ENCODE data around the gene COL4A2.

The COL4A2 gene

GRCh38 chr13:110306960-110307766 lies at the start of gene COL4A2, which contains the start of gene COL4A1:
Gene COL4A2 (plus strand): TSS chr13:110307284. CDS start chr13:110307904, 620 bp downstream.
Gene COL4A1 (minus strand): TSS chr13:110307157. CDS start chr13:110307027, 130 bp downstream.
- no peak for TF ChIP-seq CTCF (IDR thresholded peaks at IDR 0.05; ENCODE audit: low read depth, low read length, missing control alignments)
- Histone ChIP-seq H3K27me3 (replicated peaks) (no peaks in the 10 kb centered on the region), H3K27ac (peak within 1 kb of the TSS; percentile 78)

GRCh38 chr13:110257408-110257807 lies 49.7 kb upstream of the COL4A2 start:
- in situ Hi-C loops (cut with HindIII; ENCODE audit: low pct_ligation_motif_present, low sequenced_read_pairs), result no loop called here

More at GRCh38 chr13:110306960-110307766, at the start of gene COL4A2, which contains the start of gene COL4A1:
- DNase-seq, result peak; percentile 74
- peaks cover 87% of the 10 kb centered on the region for H3K36me3 ChIP-seq (replicated peaks)
- H3K4me3 ChIP-seq (ENCODE audit: low read depth, low read length), result peak within 1 kb of the TSS; percentile 98
- in situ Hi-C loops (cut with HindIII; ENCODE audit: low pct_ligation_motif_present, low sequenced_read_pairs), result no loop called here

GRCh38 chr13:110258876-110259631 lies 48.0 kb upstream of the COL4A2 start:
- DNase-seq, result no peak
- no peak for TF ChIP-seq CTCF (IDR thresholded peaks at IDR 0.05; ENCODE audit: low read depth, low read length, missing control alignments)
- Histone ChIP-seq H3K36me3 (replicated peaks) (peaks cover 28% of the 10 kb centered on the region), H3K4me3 (ENCODE audit: low read depth, low read length) (no peak overlapping the region), H3K27ac (peak overlapping the region; percentile 36), H3K27me3 (replicated peaks) (no peaks in the 10 kb centered on the region)
- in situ Hi-C loops (cut with HindIII; ENCODE audit: low pct_ligation_motif_present, low sequenced_read_pairs), result no loop called here

More at GRCh38 chr13:110257408-110257807, 49.7 kb upstream of the COL4A2 start:
- no peak overlapping the region for H3K27ac ChIP-seq
- no peak for DNase-seq
- H3K4me3 ChIP-seq (ENCODE audit: low read depth, low read length), result no peak overlapping the region
- peaks cover 25% of the 10 kb centered on the region for H3K36me3 ChIP-seq (replicated peaks)
- no peaks in the 10 kb centered on the region for H3K27me3 ChIP-seq (replicated peaks)
- TF ChIP-seq CTCF (IDR thresholded peaks at IDR 0.05; ENCODE audit: low read depth, low read length, missing control alignments), result no peak

- DNase-seq, result no peak
- Histone ChIP-seq H3K4me3 (ENCODE audit: low read depth, low read length) (no peak overlapping the region), H3K27me3 (replicated peaks) (no peaks in the 10 kb centered on the region), H3K27ac (peak overlapping the region; percentile 36), H3K36me3 (replicated peaks) (peaks cover 26% of the 10 kb centered on the region)
- in situ Hi-C loops (cut with HindIII; ENCODE audit: low pct_ligation_motif_present, low sequenced_read_pairs), result no loop called here
- TF ChIP-seq CTCF (IDR thresholded peaks at IDR 0.05; ENCODE audit: low read depth, low read length, missing control alignments), result no peak
Measured at GRCh38 chr13:110259651-110260050, 47.4 kb upstream of the COL4A2 start.

GRCh38 chr13:110261166-110262081 lies 45.7 kb upstream of the COL4A2 start:
- H3K36me3 ChIP-seq (replicated peaks), result peaks cover 40% of the 10 kb centered on the region
- no peak for DNase-seq
- no peak overlapping the region for H3K4me3 ChIP-seq (ENCODE audit: low read depth, low read length)
- in situ Hi-C loops (cut with HindIII; ENCODE audit: low pct_ligation_motif_present, low sequenced_read_pairs), result no loop called here
- H3K27me3 ChIP-seq (replicated peaks), result no peaks in the 10 kb centered on the region
- H3K27ac ChIP-seq, result peak overlapping the region; percentile 41
- TF ChIP-seq CTCF (IDR thresholded peaks at IDR 0.05; ENCODE audit: low read depth, low read length, missing control alignments), result no peak
